Stimulated activated CD4-positive, alpha-beta T cell treated with anti-CD3 and anti-CD28 coated beads, Interleukin-12 subunit alpha, Interleukin-12 subunit beta, amount 100 ng/mL, for 4 hours (primary cell): ENCODE data around the gene FAM131A.
"Not testable (repeated sequence)": the region's sequence is repeated elsewhere in the genome, so short reads cannot be mapped to it uniquely, and the experiment has no call there.

ENCODE experiments used
- DNase-seq: peaks from one replicate; pipeline ENCODE4 v3.0.0-alpha.2; 2020

The FAM131A gene

GRCh38 chr3:184317201-184317600 lies 20.2 kb upstream of the FAM131A start:
- DNase-seq, result no peak

GRCh38 chr3:184320104-184320445 lies 17.3 kb upstream of the FAM131A start:
- peak; percentile 56 for DNase-seq

- DNase-seq, result no peak
Measured at GRCh38 chr3:184321666-184322065, 15.7 kb upstream of the FAM131A start.

DNA sequence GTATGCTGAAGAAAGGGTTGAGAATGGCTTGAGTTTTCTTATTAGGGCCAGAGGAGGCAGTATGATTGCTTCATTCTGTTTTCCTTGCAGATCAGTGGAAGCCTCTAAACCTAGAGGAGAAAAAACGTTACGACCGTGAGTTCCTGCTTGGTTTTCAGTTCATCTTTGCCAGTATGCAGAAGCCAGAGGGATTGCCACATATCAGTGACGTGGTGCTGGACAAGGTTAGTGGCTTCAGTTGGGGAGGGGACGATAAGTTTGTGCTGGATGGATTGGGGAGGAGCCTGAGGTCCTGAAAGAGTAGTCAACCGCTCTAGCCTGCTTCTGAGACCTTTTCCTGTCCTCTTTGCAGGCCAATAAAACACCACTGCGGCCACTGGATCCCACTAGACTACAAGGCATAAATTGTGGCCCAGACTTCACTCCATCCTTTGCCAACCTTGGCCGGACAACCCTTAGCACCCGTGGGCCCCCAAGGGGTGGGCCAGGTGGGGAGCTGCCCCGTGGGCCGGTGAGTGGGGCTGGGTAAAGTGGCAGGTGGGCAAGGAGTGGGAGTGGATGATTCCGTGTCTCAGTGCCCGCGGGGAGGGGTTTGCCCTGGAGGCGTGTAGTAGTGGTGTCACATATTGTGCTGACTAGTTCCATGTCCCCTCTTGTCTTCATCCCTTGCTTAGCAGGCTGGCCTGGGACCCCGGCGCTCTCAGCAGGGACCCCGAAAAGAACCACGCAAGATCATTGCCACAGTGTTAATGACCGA lies 14.5 kb upstream of the FAM131A start:
- DNase-seq, result no peak

DNA sequence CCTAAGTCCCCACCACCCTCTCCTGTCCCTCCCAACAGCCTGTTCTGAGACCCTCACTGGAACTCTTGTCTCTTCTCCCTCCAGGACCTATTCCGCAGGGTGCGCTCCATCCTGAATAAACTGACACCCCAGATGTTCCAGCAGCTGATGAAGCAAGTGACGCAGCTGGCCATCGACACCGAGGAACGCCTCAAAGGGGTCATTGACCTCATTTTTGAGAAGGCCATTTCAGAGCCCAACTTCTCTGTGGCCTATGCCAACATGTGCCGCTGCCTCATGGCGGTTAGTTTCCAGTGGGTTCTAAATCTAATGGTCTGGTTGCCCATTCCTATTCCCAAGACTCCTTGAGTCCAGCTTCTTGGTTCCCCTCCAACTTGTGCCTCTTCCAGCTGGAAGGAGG lies 13.7 kb upstream of the FAM131A start:
- DNase-seq, result no peak

DNA sequence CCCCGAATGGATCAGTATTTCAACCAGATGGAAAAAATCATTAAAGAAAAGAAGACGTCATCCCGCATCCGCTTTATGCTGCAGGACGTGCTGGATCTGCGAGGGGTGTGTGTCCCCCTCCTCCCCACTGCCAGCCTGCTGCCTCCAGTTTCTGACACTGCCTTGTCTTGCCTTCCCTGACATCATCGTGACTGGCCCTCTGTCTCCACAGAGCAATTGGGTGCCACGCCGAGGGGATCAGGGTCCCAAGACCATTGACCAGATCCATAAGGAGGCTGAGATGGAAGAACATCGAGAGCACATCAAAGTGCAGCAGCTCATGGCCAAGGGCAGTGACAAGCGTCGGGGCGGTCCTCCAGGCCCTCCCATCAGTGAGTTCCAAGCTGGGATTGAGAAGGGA lies 12.1 kb upstream of the FAM131A start:
- DNase-seq, result no peak

DNA sequence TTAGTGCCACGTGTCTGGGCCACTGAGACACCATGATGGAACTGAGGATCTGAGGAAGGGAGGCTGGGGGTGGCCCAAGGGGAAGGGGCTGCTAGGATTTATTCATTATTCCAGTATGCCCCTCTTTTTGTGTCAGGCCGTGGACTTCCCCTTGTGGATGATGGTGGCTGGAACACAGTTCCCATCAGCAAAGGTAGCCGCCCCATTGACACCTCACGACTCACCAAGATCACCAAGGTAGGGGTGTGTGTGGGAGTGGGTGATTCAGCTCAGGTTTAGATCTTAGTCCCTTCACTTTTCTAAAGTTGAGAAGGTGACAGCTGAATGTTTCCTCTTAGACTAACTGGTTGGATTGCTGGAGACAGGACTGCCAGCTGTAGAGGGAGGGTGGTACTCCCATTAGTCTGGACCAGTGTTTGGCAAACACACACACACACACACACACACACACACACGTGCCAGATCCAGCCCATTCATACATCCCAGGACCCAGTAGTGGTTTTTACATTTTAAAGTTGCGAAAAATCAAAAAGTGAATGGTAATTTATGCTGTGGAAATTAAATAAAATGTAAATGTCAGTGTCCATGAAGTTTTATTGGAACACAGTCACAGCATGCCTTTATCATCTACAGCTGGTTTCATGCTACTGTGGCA lies 11.6 kb upstream of the FAM131A start:
- DNase-seq, result peak; percentile 39

GRCh38 chr3:184327171-184327570 lies 10.2 kb upstream of the FAM131A start:
- DNase-seq, result no peak

- no peak for DNase-seq
Measured at GRCh38 chr3:184328516-184328915, 8.9 kb upstream of the FAM131A start.

DNA sequence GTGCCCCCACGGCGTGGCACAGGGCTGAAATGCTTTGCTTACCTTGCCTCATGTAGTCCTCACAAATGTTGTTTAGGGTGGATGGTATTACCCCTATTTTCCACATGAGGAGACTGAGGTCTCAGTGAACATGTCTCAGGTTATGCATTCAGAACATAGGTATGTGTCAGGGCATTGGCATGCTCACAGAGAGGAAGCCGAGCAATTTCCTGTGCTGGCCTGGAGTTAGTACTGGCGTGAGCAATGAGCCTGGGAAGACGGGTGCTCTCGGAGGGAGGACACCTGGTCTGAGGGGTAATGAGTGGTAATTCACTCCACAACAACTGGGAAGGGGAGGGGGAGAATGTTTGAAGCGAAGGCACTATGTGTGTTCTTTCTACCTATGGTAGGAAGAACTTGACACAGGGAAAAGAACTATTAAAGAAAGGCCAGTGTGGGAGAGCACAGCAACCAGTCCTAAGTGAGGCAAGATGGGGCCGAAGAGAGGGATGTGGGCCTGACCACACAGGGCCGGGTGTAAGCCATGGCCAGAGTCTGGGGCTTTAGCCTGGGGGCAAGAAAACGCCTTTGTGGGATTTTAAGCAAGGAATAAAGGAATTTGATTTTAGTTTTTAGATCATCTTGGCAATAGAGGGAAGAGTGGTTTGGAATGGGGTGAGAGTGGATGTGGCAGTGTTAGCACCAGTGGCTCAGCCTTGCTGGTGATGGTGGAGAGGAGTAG lies 4.9 kb upstream of the FAM131A start:
- no peak for DNase-seq

DNA sequence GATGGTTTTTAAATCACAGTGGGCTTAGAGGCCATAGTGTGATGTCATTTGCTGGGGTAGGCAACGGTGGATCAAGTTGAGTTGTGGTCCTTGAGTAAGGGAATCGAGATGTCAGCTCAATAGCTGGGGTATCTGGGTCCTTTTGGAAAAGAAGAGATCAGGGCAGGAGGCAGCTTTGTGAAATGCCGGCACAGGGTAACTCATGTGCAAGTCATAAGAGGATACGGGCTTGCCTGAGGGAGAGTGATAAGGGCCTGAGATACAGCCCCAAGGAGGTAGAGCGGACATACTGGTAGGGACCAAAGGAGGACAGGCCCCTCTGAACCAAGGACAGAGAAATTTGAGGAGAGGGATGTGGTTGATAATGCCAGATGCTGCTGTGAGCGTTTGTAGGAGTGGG lies 4.2 kb upstream of the FAM131A start:
- DNase-seq, result no peak

- DNase-seq, result no peak
Measured at GRCh38 chr3:184333700-184334099, 3.7 kb upstream of the FAM131A start.

DNA sequence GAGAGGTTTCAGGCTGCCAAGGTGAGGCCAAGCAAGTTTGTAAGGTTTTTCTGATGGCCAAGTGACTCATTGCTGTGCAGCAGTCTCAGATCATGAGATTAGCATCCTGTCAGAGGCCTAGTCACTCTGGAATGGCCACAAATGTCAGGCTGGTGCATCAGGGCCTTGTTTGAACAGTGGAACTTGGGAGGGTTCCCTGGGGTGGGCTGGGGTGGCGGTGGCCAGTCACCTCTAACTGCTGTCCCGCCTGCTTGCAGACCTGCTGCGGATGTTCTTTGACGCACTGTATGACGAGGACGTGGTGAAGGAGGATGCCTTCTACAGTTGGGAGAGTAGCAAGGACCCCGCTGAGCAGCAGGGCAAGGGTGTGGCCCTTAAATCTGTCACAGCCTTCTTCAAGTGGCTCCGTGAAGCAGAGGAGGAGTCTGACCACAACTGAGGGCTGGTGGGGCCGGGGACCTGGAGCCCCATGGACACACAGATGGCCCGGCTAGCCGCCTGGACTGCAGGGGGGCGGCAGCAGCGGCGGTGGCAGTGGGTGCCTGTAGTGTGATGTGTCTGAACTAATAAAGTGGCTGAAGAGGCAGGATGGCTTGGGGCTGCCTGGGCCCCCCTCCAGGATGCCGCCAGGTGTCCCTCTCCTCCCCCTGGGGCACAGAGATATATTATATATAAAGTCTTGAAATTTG lies 2.8 kb upstream of the FAM131A start:
- DNase-seq, result no peak

DNA sequence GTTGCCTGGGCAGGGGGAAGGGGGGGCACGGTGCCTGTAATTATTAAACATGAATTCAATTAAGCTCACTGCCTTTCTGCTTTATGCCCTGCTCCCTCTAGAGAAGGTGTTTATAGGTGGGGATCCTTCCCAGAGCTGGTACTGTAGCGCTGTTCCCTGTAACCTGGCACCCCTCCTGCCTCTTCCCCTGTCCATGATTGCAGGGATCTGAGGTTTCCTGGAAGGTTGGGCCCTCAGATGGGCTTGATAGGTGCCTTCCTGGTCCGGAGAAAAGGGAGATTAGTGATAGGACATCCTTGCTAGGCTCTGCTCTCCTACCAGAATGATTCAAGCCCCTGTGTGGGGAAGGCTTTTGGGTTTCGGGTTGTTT lies 2.1 kb upstream of the FAM131A start:
- no peak for DNase-seq

DNA sequence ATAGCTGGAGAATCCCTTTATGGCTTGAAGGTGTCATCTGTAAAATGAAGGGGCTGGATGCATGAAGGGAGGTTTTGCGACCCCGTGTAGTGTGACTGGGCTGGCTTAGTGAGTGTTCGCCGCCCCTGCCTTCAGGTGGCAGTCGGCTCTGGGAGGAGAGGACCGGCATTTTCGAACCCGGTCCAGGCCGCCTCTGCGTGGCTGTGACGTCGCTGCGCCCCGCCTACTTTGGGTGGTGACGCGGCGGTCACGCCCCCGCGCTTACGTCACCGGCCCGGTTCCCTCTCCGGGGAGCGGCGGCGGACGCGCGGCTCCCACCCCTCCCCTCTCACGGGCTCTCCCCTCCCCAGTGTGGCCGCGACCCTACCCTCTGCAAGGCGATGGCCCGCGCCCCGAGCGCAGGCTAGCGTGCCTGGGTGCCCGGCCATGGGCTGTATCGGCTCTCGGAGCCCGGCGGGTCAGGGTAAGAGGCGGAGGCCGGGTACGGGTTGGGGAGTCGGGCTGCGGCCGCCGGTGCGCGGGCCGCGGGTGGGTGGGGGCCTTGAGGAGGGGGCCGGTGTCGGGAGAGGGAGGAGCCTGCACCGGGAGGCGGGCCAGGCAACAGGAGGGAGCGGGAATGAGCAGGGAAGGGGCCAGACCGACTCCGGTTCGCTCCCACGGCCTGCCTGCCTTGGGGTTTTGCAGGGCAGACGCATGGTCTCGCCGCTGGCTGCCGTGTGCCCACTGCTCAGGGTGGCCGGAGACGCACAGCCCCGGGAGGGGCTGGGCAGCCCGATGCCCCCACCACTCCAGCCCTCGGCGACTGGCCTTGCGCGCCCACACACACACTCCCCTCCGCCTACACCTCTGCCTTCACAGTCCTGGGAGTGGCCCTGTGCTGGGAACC lies 1.5 kb upstream of the FAM131A start:
- peak; percentile 91 for DNase-seq

- DNase-seq, result no peak
Measured at GRCh38 chr3:184336547-184337398, 627 bp upstream of the FAM131A start.

DNA sequence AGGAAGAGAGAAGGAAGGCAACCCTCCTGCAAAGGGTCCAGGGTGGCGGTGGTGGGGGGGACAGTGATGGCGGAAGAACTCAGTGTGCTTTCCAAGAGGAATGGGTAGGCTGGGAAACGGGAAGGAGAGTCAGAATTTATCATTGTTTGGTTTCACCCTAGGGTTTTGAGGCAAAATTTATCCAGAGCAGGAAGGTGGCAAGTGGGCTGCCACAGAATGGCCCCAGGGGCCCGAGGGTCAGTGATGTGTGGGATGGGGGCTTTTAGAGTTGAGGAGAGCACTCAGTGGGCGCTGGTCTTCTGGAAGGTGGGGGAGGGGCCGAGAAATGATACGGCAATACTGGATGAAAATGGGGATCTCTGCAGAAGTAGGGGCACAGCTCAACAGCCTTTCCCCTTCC lies 581 bp downstream of the FAM131A start:
- no peak for DNase-seq

DNA sequence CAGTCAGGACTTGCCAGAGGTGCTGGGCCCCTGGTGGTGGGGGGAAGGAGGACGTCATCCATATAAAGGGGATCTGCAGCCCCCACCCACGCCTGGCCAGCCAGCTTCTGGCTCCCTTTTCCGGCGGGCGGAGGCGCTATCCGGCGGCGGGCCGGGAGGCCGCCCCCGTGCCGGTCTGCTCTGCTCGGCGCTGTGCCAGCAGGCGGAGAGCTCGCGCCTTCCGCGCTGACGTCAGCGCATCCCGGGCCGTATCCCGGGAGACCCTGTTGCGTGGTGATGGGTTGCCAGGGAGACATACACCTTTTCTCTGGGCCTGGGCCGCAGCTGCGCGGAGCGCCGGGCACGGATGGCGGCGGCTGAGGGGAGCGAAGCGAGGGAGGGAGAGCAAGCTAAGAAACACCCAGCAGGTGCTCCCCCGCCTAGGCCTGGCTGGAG lies 1.1 kb downstream of the FAM131A start:
- DNase-seq, result no peak

DNA sequence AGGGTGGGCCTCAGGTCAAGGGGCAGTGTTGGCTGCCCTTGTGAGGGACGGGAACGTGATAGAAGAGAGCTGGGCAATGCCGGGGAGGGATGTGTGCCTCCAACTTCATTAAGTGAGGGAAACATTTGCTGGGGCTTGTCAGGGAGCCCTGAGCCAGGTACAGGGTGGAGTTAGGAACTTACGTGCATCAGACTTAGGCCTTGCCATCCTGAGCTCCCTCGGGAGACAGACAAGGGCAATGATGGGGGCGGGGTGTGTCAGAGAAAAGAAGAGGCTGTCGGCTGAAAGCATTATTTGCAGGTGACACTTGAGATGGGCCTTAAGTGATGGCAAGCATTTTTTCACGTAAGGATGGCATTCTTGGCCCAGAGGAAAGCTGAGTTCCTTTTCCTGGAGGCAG lies 1.6 kb downstream of the FAM131A start:
- no peak for DNase-seq

DNA sequence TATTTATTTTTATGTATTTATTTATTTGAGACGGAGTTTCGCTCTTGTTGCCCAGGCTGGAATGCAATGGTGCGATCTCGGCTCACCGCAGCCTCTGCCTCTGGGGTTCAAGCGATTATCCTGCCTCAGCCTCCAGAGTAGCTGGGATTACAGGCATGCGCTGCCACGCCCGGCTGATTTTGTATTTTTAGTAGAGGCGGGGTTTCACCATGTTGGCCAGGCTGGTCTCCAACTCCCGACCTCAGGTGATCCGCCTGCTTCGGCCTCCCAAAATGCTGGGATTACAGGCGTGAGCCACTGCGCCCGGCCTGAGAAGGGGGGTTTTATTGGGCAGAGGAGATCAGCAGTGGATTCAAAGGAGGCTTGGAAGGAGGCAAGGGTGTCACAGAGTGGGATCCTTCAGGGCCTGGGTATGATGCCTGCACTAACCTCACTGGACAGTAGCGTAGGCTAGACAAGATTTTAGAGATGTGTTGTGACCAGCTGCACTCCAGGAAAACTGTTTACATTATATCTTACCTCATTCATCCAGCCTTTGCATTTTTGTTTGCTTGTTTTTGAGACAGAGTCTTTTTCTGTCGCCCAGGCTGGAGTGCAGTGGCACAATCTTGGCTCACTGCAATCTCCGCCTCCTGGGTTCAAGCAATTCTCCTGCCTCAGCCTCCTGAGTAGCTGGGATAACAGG lies 2.2 kb downstream of the FAM131A start:
- not testable (repeated sequence) for DNase-seq

DNA sequence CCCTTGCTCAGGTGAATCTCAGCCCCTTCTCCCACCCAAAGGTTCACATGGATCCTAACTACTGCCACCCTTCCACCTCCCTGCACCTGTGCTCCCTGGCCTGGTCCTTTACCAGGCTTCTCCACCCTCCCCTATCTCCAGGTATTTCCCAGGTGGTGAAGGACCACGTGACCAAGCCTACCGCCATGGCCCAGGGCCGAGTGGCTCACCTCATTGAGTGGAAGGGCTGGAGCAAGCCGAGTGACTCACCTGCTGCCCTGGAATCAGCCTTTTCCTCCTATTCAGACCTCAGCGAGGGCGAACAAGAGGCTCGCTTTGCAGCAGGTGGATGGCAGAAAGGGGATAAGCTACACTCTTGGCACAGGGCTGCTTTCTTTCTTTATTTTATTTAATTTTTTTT lies 4.5 kb downstream of the FAM131A start:
- no peak for DNase-seq
